Measurements from ENCODE around the gene SURF2. TPM values are rescaled to one million over a fixed set of nuclear protein-coding genes. Genes with fewer than 3 reads are reported as not detected.

The SURF2 gene
- total RNA-seq, 4 donors from 2014 or later = 16.1 to 36.4 (median 28.7) TPM

DNA sequence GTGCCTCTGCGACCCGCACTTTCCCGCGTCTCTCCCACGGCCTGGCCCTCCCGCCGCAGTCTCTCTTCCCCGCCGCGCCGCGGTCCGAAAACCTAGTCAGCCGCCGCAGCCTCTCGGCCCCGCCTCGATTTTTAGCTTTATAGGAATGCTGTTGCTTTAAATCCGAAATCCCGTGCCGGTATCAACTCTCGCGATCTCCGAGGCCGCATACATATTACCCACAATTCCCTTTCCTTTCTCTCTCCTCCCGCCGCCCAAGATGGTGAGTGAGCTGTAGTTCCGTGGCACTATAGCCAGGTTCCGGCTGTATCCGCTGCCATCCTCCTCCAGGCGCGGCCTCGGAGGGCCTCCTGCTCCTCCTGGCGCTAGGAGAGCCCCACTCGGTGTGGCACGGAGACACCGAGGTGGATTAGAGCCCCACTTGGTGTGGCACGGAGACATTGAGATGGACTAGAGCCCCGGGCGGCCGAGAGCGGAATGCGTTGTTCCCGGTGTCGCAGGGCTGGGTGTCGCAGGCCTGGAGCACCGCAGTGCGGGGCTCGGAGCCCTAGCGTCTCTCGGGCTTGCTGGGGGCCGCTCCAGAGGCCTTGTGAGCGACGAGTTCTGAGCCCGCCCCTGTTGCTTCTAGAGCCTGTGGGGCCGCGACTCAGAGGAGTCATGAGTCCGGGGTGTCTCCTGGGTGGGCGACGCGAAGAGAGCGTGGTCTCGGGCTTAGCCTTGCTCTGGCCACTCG, 8.2 kb upstream of the SURF2 start, which contains the start of the genes MED22 and RPL7A:
Gene MED22, minus strand, starts transcription at position 147 of the 733 bp plus-strand sequence. CDS start 1,469 bp downstream, outside the sequence.
Gene RPL7A, plus strand, starts transcription at position 234 of the 733 bp plus-strand sequence. Its CDS starts 26 bp downstream, at position 260.
- peak; percentile 98 for DNase-seq (ENCODE audit: extremely low spot score)
- WGBS = 0% methylated on average over 34 of the region's 64 CpGs
- TF ChIP-seq, protein P1, sequence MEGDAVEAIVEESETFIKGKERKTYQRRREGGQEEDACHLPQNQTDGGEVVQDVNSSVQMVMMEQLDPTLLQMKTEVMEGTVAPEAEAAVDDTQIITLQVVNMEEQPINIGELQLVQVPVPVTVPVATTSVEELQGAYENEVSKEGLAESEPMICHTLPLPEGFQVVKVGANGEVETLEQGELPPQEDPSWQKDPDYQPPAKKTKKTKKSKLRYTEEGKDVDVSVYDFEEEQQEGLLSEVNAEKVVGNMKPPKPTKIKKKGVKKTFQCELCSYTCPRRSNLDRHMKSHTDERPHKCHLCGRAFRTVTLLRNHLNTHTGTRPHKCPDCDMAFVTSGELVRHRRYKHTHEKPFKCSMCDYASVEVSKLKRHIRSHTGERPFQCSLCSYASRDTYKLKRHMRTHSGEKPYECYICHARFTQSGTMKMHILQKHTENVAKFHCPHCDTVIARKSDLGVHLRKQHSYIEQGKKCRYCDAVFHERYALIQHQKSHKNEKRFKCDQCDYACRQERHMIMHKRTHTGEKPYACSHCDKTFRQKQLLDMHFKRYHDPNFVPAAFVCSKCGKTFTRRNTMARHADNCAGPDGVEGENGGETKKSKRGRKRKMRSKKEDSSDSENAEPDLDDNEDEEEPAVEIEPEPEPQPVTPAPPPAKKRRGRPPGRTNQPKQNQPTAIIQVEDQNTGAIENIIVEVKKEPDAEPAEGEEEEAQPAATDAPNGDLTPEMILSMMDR (IDR thresholded peaks at IDR 0.05) = peak in 2 of 3 experiments; percentile 4 to 27
- peak; percentile 89 for TF ChIP-seq POLR2A (IDR thresholded peaks at IDR 0.05; ENCODE audit: low read depth)
- TF ChIP-seq POLR2AphosphoS5 (IDR thresholded peaks at IDR 0.05) = peak; percentile 95 to 98
- TF ChIP-seq EP300 (IDR thresholded peaks at IDR 0.05) = no peak
- Histone ChIP-seq H3K36me3 (peaks cover 47 to 77% (median 73%) of the 10 kb centered on the region in 4 donors), H3K27ac (replicated peaks in 1 of 4) (peak within 1 kb of the TSS; percentile 90 to 96 (median 94)), H3K4me1 (peaks cover 25 to 45% (median 41%) of the 10 kb centered on the region in 4 donors), H3K9me3 (no peaks in the 10 kb centered on the region), H3K4me3 (peak within 1 kb of the TSS; percentile 93 to 99 (median 96)), H3K27me3 (no peaks in the 10 kb centered on the region)
- intact Hi-C loops (cut with DNase I) = no loop called here

DNA sequence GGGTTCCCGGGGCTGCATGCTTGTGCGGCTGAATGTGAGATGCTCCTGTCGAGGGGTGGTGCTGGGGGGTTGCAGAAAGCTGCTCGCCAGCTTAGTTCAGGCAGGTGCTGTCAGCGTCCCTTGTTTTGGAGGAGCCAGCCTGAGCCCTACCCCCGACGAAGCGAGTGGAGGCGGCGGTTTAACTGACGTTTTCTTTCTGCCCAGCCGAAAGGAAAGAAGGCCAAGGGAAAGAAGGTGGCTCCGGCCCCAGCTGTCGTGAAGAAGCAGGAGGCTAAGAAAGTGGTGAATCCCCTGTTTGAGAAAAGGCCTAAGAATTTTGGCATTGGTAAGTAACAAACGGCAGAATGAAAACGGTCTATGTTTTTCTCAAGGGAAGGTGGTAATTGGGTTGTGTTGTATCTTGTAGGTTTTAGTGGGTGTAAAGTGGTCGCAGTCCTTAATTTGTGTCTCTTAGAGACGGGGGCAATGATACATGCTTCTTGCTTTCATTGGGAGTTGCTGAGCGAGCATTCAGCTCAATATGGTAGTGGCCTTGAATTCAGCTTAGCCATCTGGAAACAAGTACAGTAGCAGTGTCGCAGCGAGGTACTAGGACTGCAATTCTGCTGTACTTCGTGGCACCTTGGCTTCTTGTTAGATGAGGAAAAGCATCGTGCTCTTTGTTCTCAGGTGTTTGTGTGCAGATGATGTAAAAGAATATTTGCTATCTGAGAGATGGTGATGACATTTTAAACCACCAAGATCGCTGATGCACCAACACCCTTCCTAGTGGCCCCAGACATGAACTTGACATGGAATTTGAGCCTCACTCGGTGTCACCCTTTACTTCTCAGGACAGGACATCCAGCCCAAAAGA, 7.4 kb upstream of the SURF2 start:
- peak overlapping the region; percentile 90 to 96 (median 94) for H3K27ac ChIP-seq (replicated peaks in 1 of 4)
- H3K27me3 ChIP-seq = no peaks in the 10 kb centered on the region
- intact Hi-C loops (cut with DNase I) = no loop called here
- DNase-seq (ENCODE audit: extremely low spot score) = no peak
- TF ChIP-seq POLR2AphosphoS5 (IDR thresholded peaks at IDR 0.05) (no peak), POLR2A (IDR thresholded peaks at IDR 0.05; ENCODE audit: low read depth) (no peak), EP300 (IDR thresholded peaks at IDR 0.05) (no peak)
- TF ChIP-seq, protein P1 (IDR thresholded peaks at IDR 0.05) = no peak
- H3K9me3 ChIP-seq = no peaks in the 10 kb centered on the region
- H3K4me1 ChIP-seq = peaks cover 25 to 47% (median 41%) of the 10 kb centered on the region in 4 donors
- H3K36me3 ChIP-seq = peaks cover 41 to 73% (median 72%) of the 10 kb centered on the region in 4 donors
- WGBS = 26% methylated on average over 17 of the region's 25 CpGs
- peak overlapping the region; percentile 93 to 99 (median 96) for H3K4me3 ChIP-seq

DNA sequence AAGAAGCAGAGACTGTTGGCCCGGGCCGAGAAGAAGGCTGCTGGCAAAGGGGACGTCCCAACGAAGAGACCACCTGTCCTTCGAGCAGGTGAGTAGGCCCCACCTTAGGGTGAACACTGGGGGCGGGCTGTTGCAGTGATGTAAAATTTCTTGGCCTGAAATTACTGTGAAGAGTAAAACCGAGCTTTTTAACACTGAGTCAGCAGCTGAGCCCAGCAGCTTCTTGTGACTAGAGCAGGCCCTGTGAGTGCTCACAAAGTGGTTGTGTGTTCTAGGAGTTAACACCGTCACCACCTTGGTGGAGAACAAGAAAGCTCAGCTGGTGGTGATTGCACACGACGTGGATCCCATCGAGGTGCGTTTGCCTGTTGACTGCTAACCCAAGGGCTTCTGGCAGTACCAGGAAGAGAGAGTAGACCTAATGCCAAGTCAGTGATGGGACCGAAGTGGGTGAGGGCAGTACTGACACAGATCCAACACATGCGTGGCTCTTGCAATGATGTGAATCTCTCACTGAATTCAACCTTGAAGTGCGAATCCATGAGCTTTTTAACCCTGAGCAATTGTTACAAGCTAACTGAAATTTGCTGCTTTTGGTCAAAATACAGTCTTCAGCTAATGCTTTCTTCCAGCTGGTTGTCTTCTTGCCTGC, 6.3 kb upstream of the SURF2 start:
- Histone ChIP-seq H3K4me1 (peaks cover 32 to 58% (median 49%) of the 10 kb centered on the region in 4 donors), H3K27me3 (no peaks in the 10 kb centered on the region), H3K27ac (replicated peaks in 1 of 4) (peak overlapping the region in 1 of 4 donors; percentile 0), H3K9me3 (no peaks in the 10 kb centered on the region), H3K36me3 (peaks cover 38 to 68% (median 64%) of the 10 kb centered on the region in 4 donors), H3K4me3 (no peak overlapping the region)
- DNase-seq (ENCODE audit: extremely low spot score) = no peak
- intact Hi-C loops (cut with DNase I) = no loop called here
- TF ChIP-seq EP300 (IDR thresholded peaks at IDR 0.05) (no peak), POLR2AphosphoS5 (IDR thresholded peaks at IDR 0.05) (no peak), POLR2A (IDR thresholded peaks at IDR 0.05; ENCODE audit: low read depth) (no peak)
- TF ChIP-seq, protein P1 (IDR thresholded peaks at IDR 0.05) = no peak
- whole genome bisulfite sequencing = 82% methylated on average over 15 of the region's 15 CpGs

DNA sequence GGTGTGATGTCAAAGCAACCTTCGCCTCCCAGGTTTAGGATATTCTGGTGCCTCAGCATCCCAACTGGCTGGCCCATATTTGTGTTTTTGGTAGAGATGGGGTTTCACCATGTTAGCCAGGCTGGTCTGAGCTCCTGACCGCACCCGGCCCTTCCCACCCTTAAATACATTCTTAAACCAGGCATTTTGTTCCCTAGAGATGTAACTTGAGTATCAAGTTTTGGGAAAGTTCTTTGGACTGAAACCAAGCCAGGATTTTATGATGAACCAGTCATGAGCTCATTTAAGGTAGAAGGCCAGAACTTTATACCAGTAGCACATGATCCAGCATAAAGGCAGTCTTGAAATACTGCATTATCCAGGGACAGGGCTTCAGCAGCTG, 4.8 kb upstream of the SURF2 start:
- no peaks in the 10 kb centered on the region for H3K9me3 ChIP-seq
- peaks cover 34 to 54% (median 44%) of the 10 kb centered on the region in 4 donors for H3K4me1 ChIP-seq
- 86% methylated on average over 3 of the region's 3 CpGs for WGBS
- no peak for DNase-seq (ENCODE audit: extremely low spot score)
- no peak overlapping the region for H3K27ac ChIP-seq (replicated peaks in 1 of 4)
- TF ChIP-seq POLR2A (IDR thresholded peaks at IDR 0.05; ENCODE audit: low read depth) (no peak), EP300 (IDR thresholded peaks at IDR 0.05) (no peak), POLR2AphosphoS5 (IDR thresholded peaks at IDR 0.05) (no peak)
- TF ChIP-seq, protein P1 (IDR thresholded peaks at IDR 0.05) = no peak
- H3K36me3 ChIP-seq = peaks cover 34 to 57% (median 52%) of the 10 kb centered on the region in 4 donors
- no peak overlapping the region for H3K4me3 ChIP-seq
- intact Hi-C loops (cut with DNase I) = no loop called here
- H3K27me3 ChIP-seq = no peaks in the 10 kb centered on the region
